ENCODE measurements around the gene TMEM182. TPM values are rescaled to one million over a fixed set of nuclear protein-coding genes. Genes with fewer than 3 reads are reported as not detected.

The TMEM182 gene
- total RNA-seq, 1 donor from 2014 or later: 2.2 TPM

GRCh38 chr2:102737431-102737830 lies 24.4 kb upstream of the TMEM182 start:
- no peaks in the 10 kb centered on the region for H3K36me3 ChIP-seq
- TF ChIP-seq CTCF (IDR thresholded peaks at IDR 0.05): no peak
- TF ChIP-seq POLR2AphosphoS5 (IDR thresholded peaks at IDR 0.05; ENCODE audit: insufficient read depth in 1 of 2, low read depth in 1 of 2): no peak
- no peak for TF ChIP-seq POLR2A (IDR thresholded peaks at IDR 0.05)
- DNase-seq (ENCODE audit: extremely low spot score in 2 of 2): no peak
- no peaks in the 10 kb centered on the region for H3K9me3 ChIP-seq
- H3K27ac ChIP-seq: no peak overlapping the region
- H3K4me1 ChIP-seq: peaks cover 25% of the 10 kb centered on the region
- H3K4me3 ChIP-seq: peak overlapping the region; percentile 58 to 97
- intact Hi-C loops (cut with DNase I): no loop called here
- no peaks in the 10 kb centered on the region for H3K27me3 ChIP-seq

GRCh38 chr2:102743259-102743658 lies 18.6 kb upstream of the TMEM182 start:
- intact Hi-C loops (cut with DNase I): no loop called here
- Histone ChIP-seq H3K4me1 (no peaks in the 10 kb centered on the region), H3K27ac (no peak overlapping the region), H3K9me3 (no peaks in the 10 kb centered on the region), H3K36me3 (no peaks in the 10 kb centered on the region), H3K4me3 (no peak overlapping the region), H3K27me3 (no peaks in the 10 kb centered on the region)
- no peak for DNase-seq (ENCODE audit: extremely low spot score in 2 of 2)
- TF ChIP-seq POLR2A (IDR thresholded peaks at IDR 0.05) (no peak), POLR2AphosphoS5 (IDR thresholded peaks at IDR 0.05; ENCODE audit: insufficient read depth in 1 of 2, low read depth in 1 of 2) (no peak), CTCF (IDR thresholded peaks at IDR 0.05) (no peak)

GRCh38 chr2:102748107-102748506 lies 13.7 kb upstream of the TMEM182 start:
- Histone ChIP-seq H3K4me3 (no peak overlapping the region), H3K9me3 (no peaks in the 10 kb centered on the region), H3K4me1 (no peaks in the 10 kb centered on the region), H3K27me3 (no peaks in the 10 kb centered on the region), H3K27ac (no peak overlapping the region), H3K36me3 (no peaks in the 10 kb centered on the region)
- no peak for DNase-seq (ENCODE audit: extremely low spot score in 2 of 2)
- TF ChIP-seq POLR2A (IDR thresholded peaks at IDR 0.05) (no peak), POLR2AphosphoS5 (IDR thresholded peaks at IDR 0.05; ENCODE audit: insufficient read depth in 1 of 2, low read depth in 1 of 2) (no peak), CTCF (IDR thresholded peaks at IDR 0.05) (no peak)
- intact Hi-C loops (cut with DNase I): no loop called here

GRCh38 chr2:102749938-102750337 lies 11.9 kb upstream of the TMEM182 start:
- no peak overlapping the region for H3K27ac ChIP-seq
- TF ChIP-seq CTCF (IDR thresholded peaks at IDR 0.05) (no peak), POLR2AphosphoS5 (IDR thresholded peaks at IDR 0.05; ENCODE audit: insufficient read depth in 1 of 2, low read depth in 1 of 2) (no peak), POLR2A (IDR thresholded peaks at IDR 0.05) (no peak)
- H3K4me3 ChIP-seq: no peak overlapping the region
- no peak for DNase-seq (ENCODE audit: extremely low spot score in 2 of 2)
- no peaks in the 10 kb centered on the region for H3K4me1 ChIP-seq
- H3K27me3 ChIP-seq: no peaks in the 10 kb centered on the region
- no peaks in the 10 kb centered on the region for H3K9me3 ChIP-seq
- intact Hi-C loops (cut with DNase I): loop anchor here (5.0 kb wide), 1 partner anchor 57 kb away; no protein-coding TSS in a partner anchor
- no peaks in the 10 kb centered on the region for H3K36me3 ChIP-seq

- no peak for TF ChIP-seq POLR2AphosphoS5 (IDR thresholded peaks at IDR 0.05; ENCODE audit: insufficient read depth in 1 of 2, low read depth in 1 of 2)
- no peak for TF ChIP-seq POLR2A (IDR thresholded peaks at IDR 0.05)
- TF ChIP-seq CTCF (IDR thresholded peaks at IDR 0.05): peak in 2 of 3 experiments; percentile 38 to 81
- Histone ChIP-seq H3K4me3 (no peak overlapping the region), H3K9me3 (no peaks in the 10 kb centered on the region), H3K36me3 (no peaks in the 10 kb centered on the region), H3K4me1 (peaks cover 14% of the 10 kb centered on the region), H3K27ac (no peak overlapping the region), H3K27me3 (no peaks in the 10 kb centered on the region)
- no peak for DNase-seq (ENCODE audit: extremely low spot score in 2 of 2)
- intact Hi-C loops (cut with DNase I): loop anchor here (5.0 kb wide), 1 partner anchor 54 kb away; no protein-coding TSS in a partner anchor
Measured at GRCh38 chr2:102753563-102754159, 8.2 kb upstream of the TMEM182 start.
